Raji (cell line): ENCODE results near the gene JMJD1C.

Source experiments
- POLR2A ChIP-seq: IDR thresholded peaks from 2 replicates; pipeline ENCODE4 v1.6.1; 2011; ENCODE audit warnings: low read depth, low read length, control low read depth; ENCODE audit not compliant: insufficient read depth

JMJD1C gene

DNA sequence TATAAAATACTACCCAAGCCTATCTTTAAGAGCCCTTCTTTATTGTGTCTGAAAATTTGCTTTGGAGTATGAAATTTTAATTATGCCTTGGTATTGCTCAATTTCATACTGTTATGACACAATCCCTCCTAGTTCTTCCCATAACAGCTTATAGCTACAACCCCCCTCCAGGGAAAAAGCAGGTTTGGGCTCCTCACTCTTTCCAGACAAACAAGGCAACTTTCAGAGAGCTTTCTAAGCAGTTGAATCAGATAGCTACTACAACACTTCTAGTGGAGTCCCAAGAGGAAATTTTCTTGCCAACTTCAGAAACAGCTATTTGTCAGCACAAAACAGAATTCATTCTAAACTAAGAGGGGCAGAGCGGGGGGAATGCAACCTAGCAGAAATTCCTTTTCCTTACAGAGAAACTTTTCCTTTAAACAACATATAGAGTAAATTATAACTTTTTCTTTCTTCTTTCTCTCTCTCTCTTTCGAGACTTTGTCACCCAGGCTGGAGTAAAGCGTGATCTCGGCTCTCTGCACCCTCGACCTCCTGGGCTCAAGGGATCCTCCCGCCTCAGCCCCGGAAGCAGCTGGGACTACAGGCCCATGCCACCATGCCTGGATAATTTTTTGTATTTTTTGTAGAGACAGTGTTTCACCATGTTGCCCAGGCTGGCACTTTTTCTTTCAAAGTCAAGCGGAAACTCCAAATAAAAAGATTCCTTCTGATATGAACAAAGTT lies 26.0 kb upstream of the JMJD1C start:
- no peak for TF ChIP-seq POLR2A

DNA sequence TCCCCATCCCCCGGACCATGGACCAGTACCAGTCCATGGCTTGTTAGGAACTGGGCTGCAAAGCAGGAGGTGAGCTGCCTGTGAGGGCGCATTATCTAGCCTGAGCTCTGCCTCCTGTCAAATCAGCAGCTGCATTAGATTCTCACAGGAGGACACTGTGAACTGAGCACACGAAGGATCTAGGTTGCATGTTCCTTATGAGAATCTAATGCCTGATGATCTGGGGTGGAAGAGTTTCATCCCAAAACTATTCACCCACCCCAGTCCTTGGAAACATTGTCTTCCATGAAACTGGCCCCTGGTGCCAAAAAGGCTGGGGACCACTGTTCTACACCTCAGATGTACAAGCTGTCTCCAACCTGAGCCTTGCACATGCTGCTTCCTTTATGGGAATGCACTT lies 24.1 kb upstream of the JMJD1C start:
- no peak for TF ChIP-seq POLR2A

DNA sequence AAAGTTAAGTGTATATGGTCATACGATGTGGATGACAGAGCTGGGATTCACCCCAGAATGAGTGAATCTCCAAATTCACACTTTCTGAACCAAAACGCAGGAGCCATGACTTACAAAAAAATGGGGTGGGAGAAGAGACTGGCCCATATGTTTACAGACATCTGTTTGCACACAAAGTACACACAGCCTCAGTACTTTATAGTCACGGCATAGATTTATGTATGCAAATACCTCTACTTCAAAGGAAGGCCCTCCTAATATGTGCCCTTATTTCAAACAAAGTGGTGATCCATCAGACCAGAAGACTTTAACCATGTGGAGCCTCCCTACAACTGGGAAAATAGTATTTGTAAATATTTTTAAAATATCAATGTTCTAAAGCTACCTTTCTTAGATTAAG lies 22.2 kb upstream of the JMJD1C start:
- TF ChIP-seq POLR2A: no peak

DNA sequence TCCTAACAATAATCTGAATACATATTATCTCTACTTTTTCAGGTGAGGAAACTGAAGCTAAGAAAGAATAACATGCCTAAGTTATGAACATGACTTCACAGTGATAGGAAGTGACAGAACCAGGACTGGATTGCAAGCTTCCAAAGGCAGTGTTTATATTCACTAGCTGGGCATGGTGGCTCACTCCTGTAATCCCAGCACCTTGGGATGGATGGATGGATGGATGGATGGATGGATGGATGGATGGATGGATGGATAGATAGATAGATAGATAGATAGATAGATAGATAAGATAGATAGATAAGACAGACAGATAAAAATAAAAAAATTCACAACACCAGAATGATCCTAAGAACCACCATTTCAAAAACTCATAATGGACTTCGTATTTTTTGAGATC lies 18.2 kb upstream of the JMJD1C start:
- no peak for TF ChIP-seq POLR2A

DNA sequence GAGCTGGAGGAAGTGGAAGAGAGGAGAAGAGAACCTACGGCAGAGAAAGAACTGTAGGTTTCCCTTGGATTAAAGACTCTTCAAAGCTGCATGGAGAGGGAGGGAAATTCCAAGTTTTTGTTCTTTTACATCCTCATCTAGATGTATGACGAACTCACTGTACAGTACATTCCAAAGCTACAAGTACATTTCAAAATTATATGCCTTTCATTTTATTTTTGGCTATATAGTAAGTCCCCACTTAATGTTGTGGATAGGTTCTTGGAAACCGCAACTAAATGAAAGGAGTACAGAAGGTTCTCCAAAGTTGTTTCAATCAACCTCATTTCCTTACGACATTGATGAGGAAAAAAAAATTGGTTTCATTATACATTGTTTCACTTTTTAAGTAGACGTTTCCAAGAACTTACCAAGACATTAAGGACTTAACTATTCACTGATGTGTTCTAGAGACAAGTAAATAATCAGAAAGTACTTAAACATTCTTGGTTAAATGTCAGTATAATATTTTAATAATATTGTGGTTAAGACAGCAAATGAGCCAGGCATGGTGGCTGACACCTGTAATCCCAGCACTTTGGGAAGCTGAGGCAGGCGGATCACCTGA lies 16.1 kb upstream of the JMJD1C start:
- no peak for TF ChIP-seq POLR2A

DNA sequence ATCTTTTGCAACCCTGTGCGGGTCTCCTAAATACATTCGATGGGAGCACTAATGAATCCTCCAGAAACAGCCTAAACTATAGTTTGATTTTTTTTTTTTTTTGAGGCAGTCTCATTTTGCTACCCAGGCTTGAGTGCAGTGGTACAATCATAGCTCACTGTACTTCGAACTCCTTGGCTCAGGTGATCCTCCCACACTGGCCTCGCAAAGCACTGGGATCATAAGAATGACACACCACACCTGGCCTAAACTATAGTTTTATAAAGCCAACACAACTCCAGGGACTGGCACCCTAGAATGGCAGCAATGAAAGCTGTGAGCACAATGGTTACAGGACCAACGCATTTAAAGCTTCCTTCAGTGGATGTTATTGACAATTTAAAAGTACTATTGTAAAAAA lies 14.5 kb upstream of the JMJD1C start:
- TF ChIP-seq POLR2A: no peak

DNA sequence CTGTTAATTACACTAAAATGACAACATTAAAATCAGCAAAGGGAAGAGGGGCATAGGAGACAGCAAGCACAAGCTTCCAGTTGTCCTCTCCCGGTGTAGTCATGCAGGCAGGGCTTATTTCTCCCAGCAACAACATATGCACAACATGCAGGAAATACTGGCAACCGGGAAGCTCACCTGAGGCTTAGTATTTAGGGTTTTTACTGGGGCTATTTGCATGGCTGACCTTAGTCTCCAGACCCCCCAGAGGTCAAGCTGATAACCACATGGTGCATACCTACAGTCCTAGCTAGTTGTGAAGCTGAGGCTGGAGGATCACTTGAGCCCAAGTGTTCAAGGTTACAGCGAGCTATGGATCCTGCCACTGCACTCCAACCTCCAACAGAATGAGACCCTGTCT lies 12.8 kb upstream of the JMJD1C start:
- no peak for TF ChIP-seq POLR2A

DNA sequence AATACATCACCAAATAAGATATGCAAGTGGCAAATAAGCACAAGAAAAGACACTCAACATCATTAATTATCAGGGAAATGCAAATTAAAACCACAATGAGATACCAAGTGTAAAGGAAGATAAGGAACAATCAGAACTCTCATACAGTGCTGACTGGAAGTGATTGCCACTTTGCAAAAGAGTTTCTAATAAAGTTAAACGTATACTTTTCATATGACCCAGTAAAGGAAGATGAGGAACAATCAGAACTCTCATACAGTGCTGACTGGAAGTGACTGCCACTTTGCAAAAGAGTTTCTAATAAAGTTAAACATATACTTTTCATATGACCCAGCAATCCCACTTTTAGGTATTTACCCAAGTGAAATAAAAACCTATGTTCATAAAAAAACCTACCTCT lies 12.2 kb upstream of the JMJD1C start:
- no peak for TF ChIP-seq POLR2A

DNA sequence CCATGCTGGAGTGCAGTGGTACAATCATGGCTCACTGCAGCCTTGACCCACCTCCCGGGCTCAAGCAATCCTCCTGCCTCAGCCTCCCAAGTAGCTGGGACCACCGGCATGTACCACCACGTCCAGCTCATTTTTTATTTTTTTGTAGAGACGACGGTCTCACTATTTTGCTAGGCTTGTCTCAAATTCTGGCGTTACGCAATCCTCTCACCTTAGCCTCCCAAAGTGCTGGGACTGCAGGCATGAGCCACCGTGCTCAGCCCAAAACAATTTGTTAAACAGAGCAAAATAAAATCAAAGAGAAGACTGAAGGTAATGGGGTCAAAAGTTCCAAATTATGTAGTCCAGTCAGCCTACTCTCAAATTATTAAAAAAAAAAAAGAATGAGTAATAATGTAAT lies 8.7 kb upstream of the JMJD1C start:
- no peak for TF ChIP-seq POLR2A

DNA sequence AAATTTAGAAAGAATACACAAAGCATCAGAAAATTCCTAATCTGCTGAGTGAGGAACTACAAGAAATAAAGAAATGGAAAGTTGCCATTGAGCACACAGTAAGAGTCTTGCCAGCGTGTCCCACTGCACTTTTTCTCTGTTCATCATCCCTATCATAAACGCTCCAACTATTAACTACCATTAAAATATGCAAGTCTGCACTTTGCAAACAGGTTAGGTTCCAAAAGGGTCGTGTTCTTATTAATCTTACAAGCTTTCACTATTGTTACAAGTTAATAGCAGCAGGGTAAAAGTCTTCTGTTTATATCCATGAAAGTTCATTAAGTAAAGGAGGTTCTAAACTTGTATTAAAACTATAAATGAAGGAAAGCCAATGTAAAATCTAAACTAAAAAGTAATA lies 5.2 kb upstream of the JMJD1C start:
- no peak for TF ChIP-seq POLR2A

DNA sequence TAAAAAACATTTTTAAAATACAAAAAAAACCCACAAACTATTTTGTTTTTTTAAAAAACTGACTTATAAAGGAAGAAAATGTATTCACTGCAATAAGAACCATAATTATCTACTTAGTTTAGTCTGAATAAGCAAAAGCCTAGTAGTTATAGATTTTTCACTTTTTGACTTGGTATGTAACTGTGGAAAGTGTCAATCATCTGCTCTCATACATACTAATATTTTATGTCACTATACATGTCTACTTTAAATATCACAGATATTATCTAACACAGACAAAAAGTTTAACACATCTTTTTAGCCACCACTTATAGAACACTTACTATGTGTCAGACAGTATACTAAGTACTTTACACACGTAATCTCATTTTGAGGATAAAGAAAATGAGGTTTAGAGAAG lies 3.2 kb upstream of the JMJD1C start:
- no peak for TF ChIP-seq POLR2A

DNA sequence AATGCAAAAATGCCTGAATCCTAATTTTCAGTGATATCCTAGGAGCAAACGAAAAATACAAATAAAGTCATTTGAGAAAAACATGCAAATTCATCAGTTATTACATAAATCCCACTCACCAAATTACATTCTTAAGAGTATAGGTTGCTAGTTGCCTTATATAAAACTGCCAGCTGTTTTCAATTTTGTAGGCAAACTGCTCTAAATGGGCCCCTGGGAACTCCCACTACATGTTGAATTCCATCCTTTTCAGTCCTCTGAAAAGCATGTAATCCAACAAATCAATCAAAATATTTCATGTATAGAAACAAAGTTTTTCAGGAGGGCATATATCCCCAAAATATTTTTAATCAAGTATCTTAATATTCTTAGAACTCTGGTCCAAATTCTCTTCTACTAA lies 2.1 kb upstream of the JMJD1C start:
- TF ChIP-seq POLR2A: no peak

DNA sequence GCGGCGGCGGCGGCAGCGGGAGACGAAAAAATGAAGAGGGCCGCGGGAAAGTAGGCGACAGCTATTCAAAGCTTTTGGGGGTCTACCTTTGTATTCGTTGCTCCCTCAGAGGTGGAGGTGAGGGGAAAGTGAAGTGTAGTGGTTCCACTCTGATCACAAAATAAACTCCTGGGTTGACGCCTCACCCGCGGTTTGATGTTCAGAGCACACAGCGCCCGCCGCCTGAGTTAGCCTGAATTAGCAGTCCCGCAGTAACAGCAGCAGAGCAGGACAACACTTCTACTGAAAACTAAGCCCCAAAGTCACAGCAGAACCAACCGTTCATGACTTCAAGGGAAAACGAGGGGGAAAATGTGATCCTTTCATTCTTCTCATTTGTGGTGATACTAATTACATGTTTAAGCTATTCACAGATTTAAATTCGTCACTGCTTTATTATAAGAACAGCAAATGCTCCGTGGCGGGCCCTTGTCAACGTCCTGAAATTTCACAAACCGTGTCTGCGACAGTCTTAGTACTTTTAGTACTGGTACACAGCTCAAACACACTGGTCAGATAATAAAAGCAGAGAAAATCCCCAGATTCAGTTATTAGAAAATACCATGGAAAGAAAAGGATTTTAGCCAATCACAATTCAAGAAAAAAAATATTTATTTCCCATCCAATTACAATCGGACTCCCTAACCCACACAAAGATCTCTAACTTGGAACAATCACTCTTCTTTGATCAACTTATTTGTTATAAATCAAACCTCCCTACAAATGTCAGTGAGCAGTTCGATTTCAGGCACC lies 563 bp upstream of the JMJD1C start:
- no peak for TF ChIP-seq POLR2A

DNA sequence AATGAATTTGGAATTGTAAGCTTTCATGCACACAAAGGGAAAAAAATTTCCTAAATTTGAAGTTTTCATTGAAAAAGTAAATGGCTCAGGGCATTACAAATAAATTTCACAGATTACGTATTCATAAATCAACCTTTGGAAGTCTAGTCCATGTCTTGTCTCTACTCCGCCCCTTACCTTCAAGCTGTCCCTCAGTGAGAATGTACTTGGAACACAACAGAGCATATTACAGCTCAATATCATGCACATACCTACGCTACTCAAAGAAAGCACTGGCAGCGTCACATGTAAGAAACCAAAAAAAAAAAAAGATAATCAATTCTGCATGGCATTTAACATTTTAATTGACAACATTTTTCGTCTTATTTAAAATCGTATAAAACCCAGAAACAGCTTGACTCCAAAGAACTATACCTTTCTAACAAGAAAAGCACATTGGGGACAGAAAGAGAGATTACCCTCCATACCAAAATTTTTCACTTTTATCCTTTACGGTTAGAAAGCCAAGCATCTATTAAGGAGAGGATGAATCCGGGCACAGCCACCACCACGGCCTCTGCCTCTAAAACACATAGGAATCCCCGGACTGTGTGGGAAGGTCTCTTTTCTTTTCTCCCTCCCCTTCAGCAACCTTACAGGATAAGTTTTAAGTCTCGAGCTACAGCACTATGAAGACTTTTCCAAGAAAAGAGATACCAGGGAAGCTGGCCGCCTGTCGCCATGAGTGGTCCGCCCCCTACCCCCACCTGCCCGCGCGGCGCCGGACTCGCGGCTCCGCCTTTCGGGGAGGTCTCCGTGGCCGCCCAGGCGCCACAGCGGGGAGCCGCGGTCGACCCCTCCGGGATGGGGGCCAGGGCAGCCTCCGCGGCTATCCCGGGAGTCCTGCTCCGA lies 1.1 kb downstream of the JMJD1C start:
- no peak for TF ChIP-seq POLR2A

DNA sequence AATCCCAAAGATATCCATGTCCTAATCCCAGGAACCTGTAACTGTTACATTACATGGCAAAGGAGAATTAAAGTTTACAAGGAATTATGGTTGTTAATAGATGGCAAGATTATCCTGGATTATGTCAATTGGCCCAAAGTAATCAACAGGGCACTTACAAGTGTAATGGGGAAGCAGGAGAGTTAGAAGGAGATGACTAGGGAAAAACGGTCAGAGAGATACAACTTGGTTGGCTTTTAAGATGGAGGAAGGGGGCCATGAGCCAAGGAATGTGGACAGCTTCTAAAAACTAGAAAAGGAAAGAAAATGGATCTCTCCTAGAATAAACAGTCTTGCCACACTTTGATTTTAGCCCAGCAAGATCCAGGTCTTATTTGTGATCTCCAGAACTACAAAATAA lies 3.3 kb downstream of the JMJD1C start:
- TF ChIP-seq POLR2A: no peak
